Psoas muscle (tissue), 8 donors: ENCODE results near the gene CHD8. TPM values are rescaled to one million over a fixed set of nuclear protein-coding genes. Genes with fewer than 3 reads are reported as not detected.

Experiments used
- ATAC-seq, 4 donors: fragments of 200-7000 bp; cut with Tn5 transposase; one replicate each; pipeline ENCODE4 v1.9.1; 2020; ENCODE audit warnings: moderate library complexity in 3 of 4, mild to moderate bottlenecking in 2 of 4
- DNase-seq, 2 donors: peaks; one replicate each; pipeline ENCODE4 v3.0.0-alpha.2; 2020
- H3K27ac ChIP-seq: fragments of 200-600 bp; one replicate; pipeline ENCODE4 v1.8.0; 2022
- H3K27me3 ChIP-seq, 3 donors: fragments of 200-600 bp in 1 of 3; one replicate each; pipeline versions ENCODE4 v1.6.1 to v1.8.0; 2013 to 2022; ENCODE audit warnings: low read length in 2 of 3, mild to moderate bottlenecking in 2 of 3, moderate library complexity in 1 of 3; ENCODE audit not compliant: insufficient read depth in 3 of 3
- H3K36me3 ChIP-seq, 2 donors: fragments of 200-600 bp in 1 of 2; one replicate each; pipeline versions ENCODE4 v1.6.1 to v1.8.0; 2013 to 2022; ENCODE audit warnings: low read depth in 1 of 2, mild to moderate bottlenecking in 1 of 2, moderate library complexity in 1 of 2; ENCODE audit not compliant: insufficient read depth in 1 of 2
- H3K4me1 ChIP-seq: fragments of 200-600 bp; one replicate; pipeline ENCODE4 v1.8.0; 2022
- H3K4me3 ChIP-seq: fragments of 200-600 bp; one replicate; pipeline ENCODE4 v1.8.0; 2022; ENCODE audit warnings: mild to moderate bottlenecking
- H3K9me3 ChIP-seq: fragments of 200-600 bp; one replicate; pipeline ENCODE4 v1.8.0; 2022
- CTCF ChIP-seq: fragments of 200-600 bp; IDR thresholded peaks from one replicate; pipeline ENCODE4 v1.8.0; 2022; ENCODE audit warnings: antibody characterized with exemption
- WGBS, 3 donors: extraction: QIAGEN DNeasy Blood & Tissue Kit; methylation state at CpG; one replicate each; pipeline versions ENCODE4 v1.1.6 to v1.1.7; 2013; 5-methylcytosine and 5-hydroxymethylcytosine counted together
- intact Hi-C, 2 donors: fragments of 100-400 bp; cut with DNase I; formaldehyde crosslinking; loops; one replicate each; pipeline versions ENCODE4 v1.11.0 to v1.14.2; 2022
- polyA plus RNA-seq, 3 donors: library from polyadenylated mRNA; stranded (reverse); fragments of 200-250 nt; gene quantifications; one replicate each; pipeline ENCODE4 v1.2.3, GENCODE V29; 2013
- total RNA-seq, 4 donors: library from RNA; stranded (reverse); fragmentation: NEBNext Ultra II Directional in 2 of 4; extraction: Animal tissue kit (Norgen Biotek cat#: 25700) in 2 of 4; gene quantifications; one replicate each; pipeline versions ENCODE4 v1.2.1 to v1.2.4, GENCODE V29; 2021 to 2023
- donor health status: healthy with polysubstance abuse.
- donor health status: DM: no; HTN: no; CAD: no; lungs with moderate emphysema.
- donor health status: Bipolar disorder and iron deficiency.
- donor health status: healthy.
- donor health status: DM: yes; HTN: yes; CAD: no.
- donor health status: DM: no; HTN: no; CAD: no.
- donor health status: DM: no; HTN: no; CAD: no.
- donor health status: DM: yes; HTN: yes; CAD: no.

Gene CHD8
- total and polyA plus RNA-seq, 7 donors, result 11.5 to 40.1 (median 27.1) TPM

- intact Hi-C loops, result no loop called here
- H3K27me3 ChIP-seq, result no peaks in the 10 kb centered on the region
- TF ChIP-seq CTCF, result no peak
- H3K4me3 ChIP-seq, result no peak overlapping the region
- no peaks in the 10 kb centered on the region for H3K9me3 ChIP-seq
- no peak for ATAC-seq
- no peaks in the 10 kb centered on the region for H3K36me3 ChIP-seq
- no peak overlapping the region for H3K27ac ChIP-seq
- DNase-seq, result no peak
- peaks cover 9% of the 10 kb centered on the region for H3K4me1 ChIP-seq
Measured at GRCh38 chr14:21440859-21441258, 15.1 kb downstream of the CHD8 start.

- ATAC-seq (peak; percentile 99 to 100 (median 100)), DNase-seq (peak; percentile 99 to 100)
- intact Hi-C loops, result loop anchor here (2.0 kb wide), 1 partner anchor 18 kb away; no protein-coding TSS in a partner anchor
- H3K4me3 ChIP-seq, result peak overlapping the region; percentile 84
- peak overlapping the region; percentile 89 for H3K27ac ChIP-seq
- H3K9me3 ChIP-seq, result no peaks in the 10 kb centered on the region
- no peaks in the 10 kb centered on the region for H3K27me3 ChIP-seq
- 2 to 5% (median 2%) methylated on average over 26 to 33 of the region's 33 CpGs for WGBS, 3 donors
- H3K36me3 ChIP-seq, result no peaks in the 10 kb centered on the region
- peaks cover 17% of the 10 kb centered on the region for H3K4me1 ChIP-seq
- TF ChIP-seq CTCF, result no peak
Measured at GRCh38 chr14:21437063-21437901, 18.6 kb downstream of the CHD8 start.

- ATAC-seq, result no peak
- H3K27ac ChIP-seq, result peak overlapping the region; percentile 89
- no peak for TF ChIP-seq CTCF
- peak overlapping the region; percentile 84 for H3K4me3 ChIP-seq
- DNase-seq, result no peak
- intact Hi-C loops, result loop anchor here (2.0 kb wide), 1 partner anchor 18 kb away; no protein-coding TSS in a partner anchor
- no peaks in the 10 kb centered on the region for H3K9me3 ChIP-seq
- no peaks in the 10 kb centered on the region for H3K27me3 ChIP-seq
- H3K36me3 ChIP-seq, result peaks cover 0 to 1% of the 10 kb centered on the region in 2 donors
- H3K4me1 ChIP-seq, result peaks cover 17% of the 10 kb centered on the region
- 0 to 1% (median 1%) methylated on average over 11 of the region's 11 CpGs for WGBS, 3 donors
Measured at GRCh38 chr14:21436567-21437062, 19.3 kb downstream of the CHD8 start.

GRCh38 chr14:21431126-21431525 lies 24.8 kb downstream of the CHD8 start:
- intact Hi-C loops, result no loop called here
- no peak for TF ChIP-seq CTCF
- H3K27me3 ChIP-seq, result no peaks in the 10 kb centered on the region
- no peak for DNase-seq
- peaks cover 16% of the 10 kb centered on the region for H3K4me1 ChIP-seq
- 52 to 79% (median 67%) methylated on average over 2 of the region's 2 CpGs for WGBS, 3 donors
- no peak overlapping the region for H3K4me3 ChIP-seq
- H3K27ac ChIP-seq, result no peak overlapping the region
- no peaks in the 10 kb centered on the region for H3K9me3 ChIP-seq
- no peak for ATAC-seq
- H3K36me3 ChIP-seq, result peaks cover 4 to 56% of the 10 kb centered on the region in 2 donors
